Renal cortex interstitium (tissue), 11 donors: ENCODE results near the gene KIF26A. TPM values are rescaled to one million over a fixed set of nuclear protein-coding genes. Genes with fewer than 3 reads are reported as not detected.

Source experiments
- DNase-seq, 11 donors: peaks; one replicate each; pipeline ENCODE4 v3.0.0-alpha.2; 2013; ENCODE audit warnings: low read depth in 9 of 11, low spot score in 4 of 11; ENCODE audit errors: extremely low read depth in 1 of 11
- polyA plus RNA-seq, 3 donors: library from polyadenylated mRNA; unstranded; fragments of 120-200 nt; gene quantifications; one replicate each; pipeline ENCODE4 v1.2.1, GENCODE V29; 2013; ENCODE audit not compliant: insufficient read length in 3 of 3

Gene KIF26A
- polyA plus RNA-seq, 3 donors: 6.2 to 14.3 (median 12.8) TPM

- DNase-seq: no peak
Observed at GRCh38 chr14:104099096-104100041, 39.0 kb upstream of the KIF26A start.

DNA sequence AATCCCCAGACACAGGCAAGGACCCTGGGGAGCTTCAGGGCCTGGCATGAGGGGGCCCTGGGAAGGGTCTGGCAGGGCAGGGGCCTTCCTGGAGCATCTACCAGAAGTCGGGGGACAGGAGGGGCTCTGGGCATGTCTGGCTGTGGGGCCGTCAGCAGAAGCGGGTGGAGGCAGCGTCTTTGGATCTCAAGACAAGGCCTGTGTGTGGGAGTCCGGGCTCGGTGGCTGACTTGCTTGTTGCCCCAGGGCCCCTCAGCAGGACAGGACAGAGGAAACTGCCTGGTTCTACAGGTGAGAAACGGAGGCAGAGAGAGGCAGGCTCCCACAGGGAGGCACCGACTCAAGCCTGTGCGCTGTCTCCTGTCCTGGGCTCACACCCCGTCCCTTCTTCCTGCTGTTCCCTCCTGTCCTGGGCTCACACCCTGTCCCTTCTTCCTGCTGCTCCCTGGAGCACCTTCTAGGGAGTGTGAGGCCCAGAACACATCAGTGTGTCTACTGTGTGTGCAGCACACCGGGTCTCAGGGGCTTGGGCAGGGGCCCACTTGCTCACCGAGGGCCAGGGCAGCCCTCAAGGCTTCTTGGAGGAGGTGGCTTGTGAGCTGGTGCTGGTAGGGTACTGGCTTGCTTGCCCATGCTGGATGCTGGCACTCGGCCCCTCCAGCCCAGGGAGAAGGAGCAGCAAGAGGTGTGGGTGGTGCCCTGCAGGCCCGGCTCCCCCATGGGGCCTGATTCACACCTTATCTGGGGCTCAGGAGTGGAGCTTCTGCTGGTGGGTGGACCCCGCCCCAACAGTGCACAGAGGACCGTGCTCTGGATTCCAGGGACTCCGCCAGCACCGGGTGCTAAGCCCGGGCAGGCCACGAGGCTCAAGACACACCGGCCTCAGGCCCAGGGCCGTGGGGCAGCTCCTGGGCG, 38.0 kb upstream of the KIF26A start:
- DNase-seq: no peak

GRCh38 chr14:104101086-104101621, 37.2 kb upstream of the KIF26A start:
- no peak for DNase-seq

- no peak for DNase-seq
Observed at GRCh38 chr14:104101651-104102281, 36.6 kb upstream of the KIF26A start.

GRCh38 chr14:104102282-104102914, 36.0 kb upstream of the KIF26A start:
- DNase-seq: no peak

DNA sequence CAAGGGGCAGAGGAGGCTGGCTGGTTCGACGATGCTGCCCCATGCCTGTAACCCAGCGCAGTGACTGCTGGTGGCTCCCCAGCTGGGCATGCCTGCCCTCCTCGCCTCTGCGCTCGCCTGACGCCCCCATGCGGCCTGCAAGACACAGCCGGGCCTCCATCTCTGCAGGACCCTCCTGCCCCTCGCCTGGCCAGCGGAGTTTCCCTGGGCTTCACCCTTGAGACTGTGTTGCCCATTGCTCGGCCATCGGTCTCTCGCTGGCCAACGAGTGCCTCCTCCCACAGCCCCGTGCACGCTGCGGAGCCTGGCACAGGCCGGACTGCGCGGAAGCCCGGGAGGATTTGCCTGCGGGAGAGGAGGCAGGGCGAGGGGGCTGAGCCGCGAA, 35.3 kb upstream of the KIF26A start:
- DNase-seq: no peak

- DNase-seq: no peak
Observed at GRCh38 chr14:104103446-104104075, 34.8 kb upstream of the KIF26A start.

DNA sequence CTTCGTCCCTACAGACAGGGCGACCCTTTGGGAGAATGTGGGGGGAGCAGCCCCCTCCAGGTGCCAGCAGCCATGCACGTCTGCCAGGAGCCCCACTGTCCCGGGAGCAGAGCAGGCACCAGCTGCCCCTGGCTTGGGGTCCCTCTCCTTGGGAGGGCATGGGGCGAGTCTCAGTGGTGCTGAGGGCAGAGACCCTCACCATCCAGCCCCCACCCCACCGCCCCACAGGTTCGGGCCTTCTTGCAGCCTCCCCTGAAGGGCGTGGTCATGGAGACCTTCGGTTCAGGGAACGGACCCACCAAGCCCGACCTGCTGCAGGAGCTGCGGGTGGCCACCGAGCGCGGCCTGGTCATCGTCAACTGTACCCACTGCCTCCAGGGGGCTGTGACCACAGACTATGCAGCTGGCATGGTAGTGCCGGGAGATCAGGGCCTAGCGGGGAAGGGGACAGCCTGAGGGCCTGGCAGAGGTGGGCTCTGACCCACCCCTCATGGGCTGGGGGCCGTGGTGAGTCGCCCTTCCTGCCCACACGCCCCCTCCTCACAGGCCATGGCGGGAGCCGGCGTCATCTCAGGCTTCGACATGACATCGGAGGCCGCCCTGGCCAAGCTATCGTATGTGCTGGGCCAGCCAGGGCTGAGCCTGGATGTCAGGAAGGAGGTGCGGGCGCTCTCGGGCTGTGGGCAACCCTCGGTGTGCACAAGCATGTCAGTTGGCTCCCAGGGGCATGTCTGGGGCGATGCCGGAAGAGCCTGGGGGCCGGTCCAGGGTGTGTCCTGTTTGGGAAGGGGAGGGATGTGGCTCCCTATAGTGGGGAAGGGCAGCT, 34.1 kb upstream of the KIF26A start:
- DNase-seq: no peak

GRCh38 chr14:104105071-104105821, 33.1 kb upstream of the KIF26A start:
- no peak for DNase-seq

DNA sequence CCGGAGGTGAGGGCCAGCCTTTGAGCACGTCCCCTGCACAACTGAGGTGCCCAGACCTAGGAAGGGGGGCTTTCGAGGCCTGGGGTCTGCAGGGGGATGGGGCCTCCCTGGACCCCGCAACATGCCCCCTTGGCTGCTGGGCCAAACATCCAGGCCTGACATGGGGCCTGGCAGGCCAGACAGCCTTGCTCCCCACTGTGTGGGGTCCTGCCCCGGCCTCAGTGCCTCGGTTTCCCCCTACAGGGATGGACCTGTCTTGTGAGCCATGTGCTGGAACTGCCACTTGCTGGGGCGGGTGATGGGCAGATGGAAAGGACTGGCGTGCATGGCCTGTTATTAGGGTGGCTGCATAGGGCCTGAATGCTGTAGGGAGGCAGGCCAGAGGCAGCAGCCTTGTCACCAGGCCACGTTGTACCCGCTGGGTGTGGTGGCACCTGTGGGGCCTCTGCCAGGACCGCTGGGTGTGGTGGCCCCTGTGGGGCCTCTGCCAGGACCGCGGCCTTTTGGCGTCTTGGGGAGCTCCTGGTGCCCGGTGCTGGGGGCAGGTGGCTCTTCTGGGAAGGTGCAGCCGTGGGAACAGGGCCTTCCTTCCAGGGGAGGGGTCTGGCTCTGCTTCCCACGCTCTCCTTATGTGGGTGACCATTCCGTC, 32.4 kb upstream of the KIF26A start:
- no peak for DNase-seq

GRCh38 chr14:104106471-104106991, 31.9 kb upstream of the KIF26A start:
- no peak for DNase-seq

GRCh38 chr14:104107101-104107581, 31.2 kb upstream of the KIF26A start:
- no peak for DNase-seq

DNA sequence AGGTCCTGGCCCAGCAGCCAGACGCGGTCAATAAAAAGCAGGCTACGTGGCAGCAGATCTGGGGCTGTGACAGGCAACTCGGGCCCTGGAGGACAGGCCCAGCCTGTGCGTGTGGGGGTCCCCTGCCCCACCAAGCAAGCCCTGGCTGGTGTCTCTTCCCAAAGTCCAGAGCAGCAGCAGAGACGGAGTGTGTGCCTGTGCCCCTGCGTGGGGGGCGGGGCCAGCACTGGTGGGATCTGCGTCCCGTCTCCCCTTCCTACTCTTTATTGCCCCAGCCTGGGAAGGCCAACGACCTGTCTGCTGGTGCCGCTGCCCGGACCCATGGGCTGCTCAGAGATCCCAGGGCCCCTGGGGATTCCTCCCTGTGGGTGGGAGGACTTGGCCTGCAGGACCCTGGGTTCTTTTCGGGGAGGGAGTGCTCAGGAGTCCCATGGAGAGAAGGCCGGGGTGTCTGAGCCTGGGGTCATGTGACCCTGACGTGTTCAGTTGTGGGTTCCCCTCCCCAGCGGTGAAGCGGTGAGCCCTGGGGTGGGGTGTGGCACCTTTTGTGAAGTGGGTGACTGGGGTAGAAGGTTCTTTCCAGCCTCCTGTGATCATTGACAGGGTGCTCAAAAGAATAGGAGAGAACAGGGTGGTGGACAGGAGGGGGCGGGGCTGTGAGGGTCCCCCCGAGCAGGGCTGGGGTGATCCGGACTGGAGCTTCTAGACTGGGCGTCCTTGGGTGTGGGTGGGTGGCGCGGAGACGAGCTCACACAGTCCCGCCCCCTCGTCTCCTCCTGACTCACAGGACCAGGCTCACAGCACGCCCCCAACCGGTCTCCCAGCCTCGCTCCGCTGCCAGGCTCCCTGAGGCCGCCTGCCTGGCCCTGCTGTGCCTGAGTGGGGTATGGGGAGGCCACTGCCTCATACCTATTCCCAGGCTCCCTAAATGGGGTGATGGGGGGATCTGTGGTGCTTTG, 30.5 kb upstream of the KIF26A start:
- DNase-seq: no peak

DNA sequence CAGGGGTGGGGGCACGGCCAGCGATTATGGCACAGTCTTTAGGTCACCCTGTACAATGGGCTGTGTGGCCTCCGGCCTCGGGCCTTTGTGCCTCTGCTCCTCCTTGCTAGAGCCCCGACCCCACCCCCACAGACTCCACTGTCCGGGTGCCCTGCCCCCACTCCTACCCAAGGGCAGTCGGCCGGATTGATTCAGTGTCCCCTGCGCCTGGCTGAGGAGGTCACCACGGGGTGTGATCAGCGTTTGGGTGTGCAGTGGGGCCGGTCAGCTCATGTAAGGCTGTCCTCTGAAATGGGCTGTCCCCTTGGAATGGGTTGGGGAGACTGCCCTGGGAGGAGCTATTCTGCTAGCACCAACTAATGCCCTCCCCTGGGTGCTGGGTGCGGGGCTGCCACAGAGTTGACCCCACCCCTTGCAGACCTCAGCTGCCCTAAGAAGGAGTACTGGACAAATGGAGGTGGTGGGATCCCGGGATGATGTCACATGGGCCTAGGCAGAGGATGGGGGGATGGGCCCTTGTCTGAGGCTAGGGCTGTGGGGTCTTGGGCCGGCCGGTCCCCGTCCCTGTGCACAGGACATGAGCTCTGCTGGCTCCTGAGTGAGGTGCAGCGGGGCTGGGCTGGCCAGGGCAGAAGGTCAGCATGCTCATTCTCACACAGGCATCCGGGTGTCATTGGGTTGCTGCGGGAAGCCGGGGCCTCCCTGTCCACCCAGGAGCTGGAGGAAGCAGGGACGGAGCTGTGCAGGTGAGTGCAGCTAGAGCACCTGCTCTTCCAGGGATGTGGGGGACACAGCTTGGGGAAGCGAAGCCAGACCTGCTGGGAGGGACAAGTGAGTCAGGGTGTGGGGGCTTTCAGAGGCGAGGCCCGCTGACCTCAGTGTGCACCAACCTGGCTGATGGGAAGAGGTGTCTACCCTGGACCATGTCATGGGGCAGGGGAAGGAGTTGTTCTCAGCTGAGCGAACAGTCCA, 29.5 kb upstream of the KIF26A start:
- DNase-seq: no peak
